Renal cortical epithelial cell (primary cell): ENCODE data around the gene KRT35. TPM values are rescaled to one million over a fixed set of nuclear protein-coding genes. Genes with fewer than 3 reads are reported as not detected.

Experiments
- total RNA-seq: library from RNA; depleted of rRNA; stranded (reverse); fragments of >200 nt; gene quantifications from 2 replicates; pipeline ENCODE4 v1.2.3, GENCODE V29; 2014

Gene KRT35
- total RNA-seq, 1 donor from 2014 or later: not detected

Other genes starting within 250 kb of the KRT35 start
- not detected in 2 replicates for gene KRTAP9-3, start 248.7 kb downstream of the KRT35 start, total RNA-seq
- not detected in 2 replicates for gene KRTAP9-8, start 243.2 kb downstream of the KRT35 start, total RNA-seq
- gene KRTAP9-4, start 231.5 kb downstream of the KRT35 start, total RNA-seq: not detected in 2 replicates
- not detected in 2 replicates for gene KRTAP9-9, start 225.8 kb downstream of the KRT35 start, total RNA-seq
- not detected in 2 replicates for gene KRTAP9-6, start 215.8 kb downstream of the KRT35 start, total RNA-seq
- not detected in 2 replicates for gene KRTAP9-7, start 205.5 kb downstream of the KRT35 start, total RNA-seq
- gene KRTAP29-1, start 178.3 kb downstream of the KRT35 start, total RNA-seq: not detected in 2 replicates
- gene KRTAP16-1, start 171.8 kb downstream of the KRT35 start, total RNA-seq: not detected in 2 replicates
- gene KRTAP17-1, start 165.4 kb downstream of the KRT35 start, total RNA-seq: not detected in 2 replicates
- gene KRT33A, start 130.3 kb downstream of the KRT35 start, total RNA-seq: not detected in 2 replicates
- not detected in 2 replicates for gene KRT33B, start 111.3 kb downstream of the KRT35 start, total RNA-seq
- gene KRT34, start 98.8 kb downstream of the KRT35 start, total RNA-seq: 0.05 and 26.4 TPM in 2 replicates
- not detected in 2 replicates for gene KRT31, start 83.5 kb downstream of the KRT35 start, total RNA-seq
- gene KRT37, start 56.6 kb downstream of the KRT35 start, total RNA-seq: not detected in 2 replicates
- gene KRT38, start 40.2 kb downstream of the KRT35 start, total RNA-seq: not detected in 2 replicates
- not detected in 2 replicates for gene KRT32, start 13.8 kb downstream of the KRT35 start, total RNA-seq
- not detected in 2 replicates for gene KRT36, start 8.8 kb upstream of the KRT35 start, total RNA-seq
- gene KRT13, start 24.5 kb upstream of the KRT35 start, total RNA-seq: not detected in 2 replicates
- 0.99 and 2.8 TPM in 2 replicates for gene KRT15, start 37.7 kb upstream of the KRT35 start, total RNA-seq
- gene KRT19, start 47.2 kb upstream of the KRT35 start, total RNA-seq: 844 and 5,183 TPM in 2 replicates
- not detected in 2 replicates for gene KRT9, start 90.9 kb upstream of the KRT35 start, total RNA-seq
- gene KRT14, start 105.7 kb upstream of the KRT35 start, total RNA-seq: 0.25 and 4.2 TPM in 2 replicates
- gene KRT16, start 131.6 kb upstream of the KRT35 start, total RNA-seq: 0.70 and 7.5 TPM in 2 replicates
- 4.1 and 95.2 TPM in 2 replicates for gene KRT17, start 143.4 kb upstream of the KRT35 start, total RNA-seq
- 65.3 and 499 TPM in 2 replicates for gene EIF1, start 207.7 kb upstream of the KRT35 start, total RNA-seq
- gene GAST, start 231.2 kb upstream of the KRT35 start, total RNA-seq: not detected in 2 replicates